ENCODE data around the gene TPK1.
"Not testable (repeated sequence)": the region's sequence is repeated elsewhere in the genome, so short reads cannot be mapped to it uniquely, and the experiment has no call there.

The TPK1 gene

DNA sequence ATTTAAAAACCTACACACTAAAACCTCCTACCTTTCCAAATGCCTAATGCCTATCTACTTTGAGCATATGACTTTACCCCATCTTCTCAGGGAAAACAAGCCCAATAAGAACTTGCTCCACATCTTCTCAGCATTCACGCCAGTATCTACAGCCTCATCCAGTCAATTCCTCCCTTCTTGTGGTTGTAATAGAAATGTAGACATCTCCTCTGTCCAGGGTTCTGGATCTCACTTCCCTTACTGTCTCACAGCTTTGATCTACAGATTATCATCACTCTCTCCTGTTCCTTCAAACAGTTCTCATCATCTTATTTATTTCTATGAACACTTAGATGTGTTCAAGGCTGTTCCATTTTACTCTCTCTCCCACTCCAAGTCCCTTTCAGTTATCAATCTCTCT, 361.9 kb downstream of the TPK1 start:
- Mint-ChIP-seq H3K27ac (no peak overlapping the region), H3K27me3 (no peaks in the 10 kb centered on the region), H3K36me3 (ENCODE audit: low read depth) (no peaks in the 10 kb centered on the region), H3K4me3 (no peak overlapping the region), H3K4me1 (ENCODE audit: low read depth) (no peaks in the 10 kb centered on the region), H3K9me3 (no peaks in the 10 kb centered on the region)

- H3K36me3 Mint-ChIP-seq (ENCODE audit: low read depth) = peaks cover 11% of the 10 kb centered on the region
Measured at GRCh38 chr7:144470078-144470477, 365.8 kb downstream of the TPK1 start.

GRCh38 chr7:144468990-144469732, 366.7 kb downstream of the TPK1 start:
- Mint-ChIP-seq H3K4me3 (no peak overlapping the region), H3K27ac (no peak overlapping the region), H3K36me3 (ENCODE audit: low read depth) (peaks cover 20% of the 10 kb centered on the region), H3K27me3 (no peaks in the 10 kb centered on the region), H3K4me1 (ENCODE audit: low read depth) (no peaks in the 10 kb centered on the region), H3K9me3 (peaks cover 15% of the 10 kb centered on the region)

More at GRCh38 chr7:144470078-144470477, 365.8 kb downstream of the TPK1 start:
- Mint-ChIP-seq H3K4me1 (ENCODE audit: low read depth) (no peaks in the 10 kb centered on the region), H3K9me3 (peaks cover 12% of the 10 kb centered on the region), H3K4me3 (no peak overlapping the region), H3K27me3 (no peaks in the 10 kb centered on the region), H3K27ac (no peak overlapping the region)

DNA sequence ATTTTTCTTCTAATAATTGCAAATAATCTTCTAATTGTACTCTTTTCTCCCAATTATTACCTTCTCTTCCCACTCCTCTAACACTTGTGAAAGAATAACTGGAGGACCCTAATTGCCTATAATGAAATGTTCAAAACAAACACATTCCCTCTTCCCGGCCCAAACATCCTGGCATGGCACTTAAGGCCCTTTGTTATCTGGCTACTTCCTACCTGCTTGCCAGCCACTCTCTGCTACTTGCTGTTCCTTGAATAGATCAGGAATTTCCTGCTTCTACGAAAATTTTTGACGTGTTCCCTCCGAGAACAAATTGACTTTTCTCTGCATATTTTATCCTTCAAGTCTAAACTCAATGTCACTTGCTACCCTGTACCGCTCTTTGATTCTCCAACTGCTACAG, 376.2 kb downstream of the TPK1 start:
- H3K27me3 Mint-ChIP-seq = no peaks in the 10 kb centered on the region
- peaks cover 32% of the 10 kb centered on the region for H3K9me3 Mint-ChIP-seq
- H3K4me1 Mint-ChIP-seq (ENCODE audit: low read depth) = no peaks in the 10 kb centered on the region
- peaks cover 71% of the 10 kb centered on the region for H3K36me3 Mint-ChIP-seq (ENCODE audit: low read depth)
- no peak overlapping the region for H3K27ac Mint-ChIP-seq
- H3K4me3 Mint-ChIP-seq = no peak overlapping the region

DNA sequence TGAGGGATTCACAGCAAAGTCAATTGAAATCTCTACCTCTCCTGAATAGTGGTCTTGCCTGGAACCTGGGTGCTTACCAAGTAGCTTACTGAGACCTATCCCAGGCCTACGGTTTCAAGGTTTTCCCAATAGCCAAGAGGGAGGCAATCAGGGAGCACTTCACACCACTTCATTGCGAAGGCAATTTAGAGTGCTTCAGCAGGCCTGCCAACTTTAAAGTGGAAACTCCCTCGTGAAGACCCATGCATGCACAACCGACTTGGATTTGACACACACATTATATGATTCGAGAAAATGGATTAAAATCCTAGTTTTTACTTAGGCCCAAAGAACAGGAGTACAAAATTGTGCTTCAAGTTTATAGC, 380.8 kb downstream of the TPK1 start:
- Mint-ChIP-seq H3K9me3 (peaks cover 16% of the 10 kb centered on the region), H3K36me3 (ENCODE audit: low read depth) (peaks cover 57% of the 10 kb centered on the region), H3K4me3 (no peak overlapping the region), H3K4me1 (ENCODE audit: low read depth) (no peaks in the 10 kb centered on the region), H3K27ac (no peak overlapping the region), H3K27me3 (no peaks in the 10 kb centered on the region)

DNA sequence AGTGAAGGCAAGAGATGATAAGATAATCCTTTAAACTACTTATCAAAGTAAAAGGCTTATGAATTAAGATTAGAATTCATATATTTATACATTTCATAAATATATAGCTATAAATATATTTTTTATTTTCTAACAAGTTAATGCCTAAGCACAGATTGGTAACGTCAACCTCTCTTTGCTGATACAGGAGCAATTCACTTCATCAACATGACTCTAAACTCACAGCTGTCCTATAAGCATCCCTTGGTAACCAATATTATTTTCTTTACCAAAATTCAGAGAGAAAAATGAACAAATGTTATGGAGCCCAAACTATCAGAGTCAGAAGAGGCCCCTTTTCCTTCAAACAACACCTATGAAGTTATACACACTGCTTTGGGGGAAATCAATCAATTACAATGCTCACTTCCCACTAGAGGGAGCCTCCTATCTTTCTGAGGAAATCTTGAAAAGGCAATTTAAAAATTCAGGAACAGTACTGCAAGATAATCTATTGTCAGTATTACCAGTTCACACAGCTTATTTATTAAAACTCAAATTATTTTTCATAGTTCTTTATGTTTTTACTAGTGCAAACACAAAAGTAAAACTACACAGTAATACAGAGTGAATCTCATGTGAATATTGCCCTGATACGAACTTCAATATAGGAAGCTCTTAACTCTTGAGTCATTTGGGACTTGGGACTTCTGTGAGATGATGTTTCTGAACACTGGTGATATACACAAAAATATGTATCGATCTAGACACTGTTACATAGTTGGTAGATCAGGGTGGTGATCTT, 381.4 kb downstream of the TPK1 start:
- H3K4me1 Mint-ChIP-seq (ENCODE audit: low read depth) = no peaks in the 10 kb centered on the region
- H3K36me3 Mint-ChIP-seq (ENCODE audit: low read depth) = peaks cover 51% of the 10 kb centered on the region
- peaks cover 10% of the 10 kb centered on the region for H3K9me3 Mint-ChIP-seq
- H3K27me3 Mint-ChIP-seq = no peaks in the 10 kb centered on the region
- H3K27ac Mint-ChIP-seq = no peak overlapping the region
- H3K4me3 Mint-ChIP-seq = no peak overlapping the region

- Mint-ChIP-seq H3K36me3 (ENCODE audit: low read depth) (peaks cover 41% of the 10 kb centered on the region), H3K4me1 (ENCODE audit: low read depth) (no peaks in the 10 kb centered on the region), H3K27me3 (no peaks in the 10 kb centered on the region), H3K4me3 (no peak overlapping the region), H3K9me3 (peaks cover 9% of the 10 kb centered on the region), H3K27ac (no peak overlapping the region)
Measured at GRCh38 chr7:144452064-144452463, 383.8 kb downstream of the TPK1 start.

- Mint-ChIP-seq H3K4me1 (ENCODE audit: low read depth) (no peaks in the 10 kb centered on the region), H3K9me3 (no peaks in the 10 kb centered on the region), H3K27me3 (no peaks in the 10 kb centered on the region), H3K4me3 (no peak overlapping the region), H3K36me3 (ENCODE audit: low read depth) (no peaks in the 10 kb centered on the region), H3K27ac (no peak overlapping the region)
Measured at GRCh38 chr7:144445590-144445989, 390.3 kb downstream of the TPK1 start.

DNA sequence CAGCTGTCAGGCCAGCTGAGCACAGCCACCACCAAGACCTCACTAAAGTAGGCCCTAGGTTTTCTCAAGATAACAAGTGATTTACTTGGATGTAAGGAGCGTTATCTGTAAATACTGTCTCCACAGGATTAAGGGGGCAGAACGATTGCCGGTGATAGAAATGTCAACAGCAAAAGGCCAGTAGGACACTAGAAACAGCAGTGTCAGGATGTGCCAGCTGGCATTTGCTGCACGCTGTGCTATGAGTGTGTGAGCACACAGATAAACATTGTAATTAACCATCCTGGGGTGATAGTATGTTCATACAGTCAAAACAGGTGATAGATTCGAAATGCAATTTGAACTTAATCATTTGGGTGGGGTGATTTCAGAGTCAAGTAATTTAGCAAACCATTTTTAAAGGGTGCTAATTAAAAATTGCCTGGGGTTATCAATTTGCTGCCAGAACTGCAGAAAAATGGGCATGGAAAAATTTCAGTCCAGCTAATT, 396.1 kb downstream of the TPK1 start:
- Mint-ChIP-seq H3K4me1 (ENCODE audit: low read depth) (no peaks in the 10 kb centered on the region), H3K27ac (no peak overlapping the region), H3K36me3 (ENCODE audit: low read depth) (no peaks in the 10 kb centered on the region)

DNA sequence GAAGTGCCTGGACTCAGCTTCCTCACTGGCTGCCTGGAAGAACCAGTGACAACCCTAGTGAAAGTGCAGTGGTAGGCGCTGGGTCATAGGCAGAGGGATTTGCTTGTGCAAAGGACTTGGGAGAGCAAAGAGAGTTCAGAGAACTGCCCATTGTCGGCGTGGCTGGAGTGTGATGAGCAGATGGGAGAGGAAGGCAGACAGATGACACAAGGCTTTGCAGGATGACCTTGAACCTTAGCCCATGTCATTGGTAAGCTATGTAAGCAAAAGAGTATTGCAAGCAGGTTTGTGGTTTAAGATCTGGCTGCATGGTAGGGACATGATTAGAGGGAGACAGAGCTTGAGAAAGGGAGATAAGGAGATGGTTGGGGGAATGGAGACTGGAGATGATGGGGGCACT, 397.1 kb downstream of the TPK1 start:
- Mint-ChIP-seq H3K9me3 (no peaks in the 10 kb centered on the region), H3K27ac (no peak overlapping the region), H3K36me3 (ENCODE audit: low read depth) (no peaks in the 10 kb centered on the region), H3K4me1 (ENCODE audit: low read depth) (no peaks in the 10 kb centered on the region), H3K4me3 (no peak overlapping the region), H3K27me3 (no peaks in the 10 kb centered on the region)

More for the DNA sequence above, 396.1 kb downstream of the TPK1 start:
- no peaks in the 10 kb centered on the region for H3K9me3 Mint-ChIP-seq
- H3K27me3 Mint-ChIP-seq = no peaks in the 10 kb centered on the region
- H3K4me3 Mint-ChIP-seq = no peak overlapping the region

GRCh38 chr7:144437370-144438191, 398.3 kb downstream of the TPK1 start:
- H3K27ac Mint-ChIP-seq = no peak overlapping the region
- no peaks in the 10 kb centered on the region for H3K4me1 Mint-ChIP-seq (ENCODE audit: low read depth)
- no peaks in the 10 kb centered on the region for H3K36me3 Mint-ChIP-seq (ENCODE audit: low read depth)
- no peaks in the 10 kb centered on the region for H3K9me3 Mint-ChIP-seq
- no peak overlapping the region for H3K4me3 Mint-ChIP-seq
- H3K27me3 Mint-ChIP-seq = no peaks in the 10 kb centered on the region

DNA sequence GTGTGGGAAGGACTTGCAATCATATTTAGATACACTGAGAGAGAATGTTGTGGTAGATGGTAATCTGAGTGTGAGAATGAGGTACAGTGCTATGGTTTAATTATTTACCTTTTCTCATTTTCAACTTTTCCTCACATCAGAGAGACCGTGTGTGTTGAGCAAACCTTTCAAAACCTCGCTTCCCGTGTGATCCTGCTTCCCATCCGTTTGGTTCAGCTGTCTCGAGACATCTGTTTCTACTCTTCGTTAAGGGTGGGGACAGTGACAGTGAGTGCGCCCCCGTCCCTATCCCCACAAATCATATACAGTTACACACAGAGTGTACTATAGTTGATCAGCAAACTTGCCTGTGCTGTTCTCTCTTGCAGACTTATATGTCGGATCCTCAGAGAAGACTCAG, 399.4 kb downstream of the TPK1 start:
- Mint-ChIP-seq H3K4me1 (ENCODE audit: low read depth) (no peaks in the 10 kb centered on the region), H3K4me3 (no peak overlapping the region), H3K27ac (no peak overlapping the region), H3K27me3 (no peaks in the 10 kb centered on the region), H3K9me3 (no peaks in the 10 kb centered on the region), H3K36me3 (ENCODE audit: low read depth) (no peaks in the 10 kb centered on the region)

- Mint-ChIP-seq H3K9me3 (peaks cover 18% of the 10 kb centered on the region), H3K4me3 (no peak overlapping the region), H3K27me3 (no peaks in the 10 kb centered on the region), H3K36me3 (ENCODE audit: low read depth) (no peaks in the 10 kb centered on the region), H3K4me1 (ENCODE audit: low read depth) (no peaks in the 10 kb centered on the region), H3K27ac (no peak overlapping the region)
Measured at GRCh38 chr7:144428431-144428830, 407.4 kb downstream of the TPK1 start.

GRCh38 chr7:144427539-144427938, 408.3 kb downstream of the TPK1 start:
- H3K4me1 Mint-ChIP-seq (ENCODE audit: low read depth); H3K27ac Mint-ChIP-seq; H3K4me3 Mint-ChIP-seq; H3K27me3 Mint-ChIP-seq; H3K36me3 Mint-ChIP-seq (ENCODE audit: low read depth): not testable (repeated sequence)
- H3K9me3 Mint-ChIP-seq = peaks cover 18% of the 10 kb centered on the region

- H3K4me1 Mint-ChIP-seq (ENCODE audit: low read depth); H3K4me3 Mint-ChIP-seq; H3K36me3 Mint-ChIP-seq (ENCODE audit: low read depth); H3K9me3 Mint-ChIP-seq; H3K27ac Mint-ChIP-seq; H3K27me3 Mint-ChIP-seq: not testable (repeated sequence)
Measured at GRCh38 chr7:144418931-144419330, 416.9 kb downstream of the TPK1 start.

Measured in stimulated activated naive CD8-positive, alpha-beta T cell treated with anti-CD3 and anti-CD28 coated beads, Interleukin-15, Interleukin-2, amounts not matched to agents 100 ng/mL and 50 ng/mL, for 24 hours (primary cell).